H1 (cell line): ENCODE data around the gene PABPN1. TPM values are rescaled to one million over a fixed set of nuclear protein-coding genes. Genes with fewer than 3 reads are reported as not detected.

ENCODE experiments used
- EGR1 ChIP-seq: IDR thresholded peaks from 2 replicates; pipeline ENCODE4 v1.6.1; 2011; ENCODE audit warnings: low read depth, low read length, borderline replicate concordance
- JUND ChIP-seq: IDR thresholded peaks from 2 replicates; pipeline ENCODE4 v1.6.1; 2011; ENCODE audit warnings: mild to moderate bottlenecking, improper control_type of control experiment, low read length
- YY1 ChIP-seq: IDR thresholded peaks from 2 replicates; pipeline ENCODE4 v1.6.1; 2011; ENCODE audit warnings: low read depth, mild to moderate bottlenecking, low read length
- polyA plus RNA-seq, 7 experiments: library from polyadenylated mRNA; depleted of rRNA in 3 of 7; stranded (reverse) in 5 of 7; unstranded in 2 of 7; fragments of >200 nt in 5 of 7; fragments of 200-250 nt in 2 of 7; gene quantifications; 1 replicate in 5 of 7; 2 replicates in 1 of 7; 4 replicates in 1 of 7; pipeline versions ENCODE4 v1.2.1 to v1.2.3, GENCODE V29; 2011 to 2013; ENCODE audit warnings: missing spikeins in 2 of 7, mixed read lengths in 2 of 7
- total RNA-seq: library from RNA; stranded (reverse); fragmentation: NEBNext Ultra II Directional; extraction: Animal tissue kit (Norgen Biotek cat#: 25700); gene quantifications from 2 replicates; pipeline ENCODE4 v1.2.1, GENCODE V29; 2021
- TF ChIP-seq, protein P1 (sequence below): fragments of 300-600 bp; sonication (generic); IDR thresholded peaks from 2 replicates; pipeline ENCODE4 v1.7.1; 2012; ENCODE audit warnings: low read length, moderate library complexity, mild to moderate bottlenecking, inconsistent platforms; ENCODE audit not compliant: insufficient replicate concordance

Gene PABPN1
- total and polyA plus RNA-seq, 2 of the 8 experiments (the other 6 are each of a cell fraction or from before 2014, with no cell fraction given), result 300 to 331 TPM

GRCh38 chr14:23366426-23366921, 45.2 kb downstream of the PABPN1 start (continued):
- TF ChIP-seq, protein P1, sequence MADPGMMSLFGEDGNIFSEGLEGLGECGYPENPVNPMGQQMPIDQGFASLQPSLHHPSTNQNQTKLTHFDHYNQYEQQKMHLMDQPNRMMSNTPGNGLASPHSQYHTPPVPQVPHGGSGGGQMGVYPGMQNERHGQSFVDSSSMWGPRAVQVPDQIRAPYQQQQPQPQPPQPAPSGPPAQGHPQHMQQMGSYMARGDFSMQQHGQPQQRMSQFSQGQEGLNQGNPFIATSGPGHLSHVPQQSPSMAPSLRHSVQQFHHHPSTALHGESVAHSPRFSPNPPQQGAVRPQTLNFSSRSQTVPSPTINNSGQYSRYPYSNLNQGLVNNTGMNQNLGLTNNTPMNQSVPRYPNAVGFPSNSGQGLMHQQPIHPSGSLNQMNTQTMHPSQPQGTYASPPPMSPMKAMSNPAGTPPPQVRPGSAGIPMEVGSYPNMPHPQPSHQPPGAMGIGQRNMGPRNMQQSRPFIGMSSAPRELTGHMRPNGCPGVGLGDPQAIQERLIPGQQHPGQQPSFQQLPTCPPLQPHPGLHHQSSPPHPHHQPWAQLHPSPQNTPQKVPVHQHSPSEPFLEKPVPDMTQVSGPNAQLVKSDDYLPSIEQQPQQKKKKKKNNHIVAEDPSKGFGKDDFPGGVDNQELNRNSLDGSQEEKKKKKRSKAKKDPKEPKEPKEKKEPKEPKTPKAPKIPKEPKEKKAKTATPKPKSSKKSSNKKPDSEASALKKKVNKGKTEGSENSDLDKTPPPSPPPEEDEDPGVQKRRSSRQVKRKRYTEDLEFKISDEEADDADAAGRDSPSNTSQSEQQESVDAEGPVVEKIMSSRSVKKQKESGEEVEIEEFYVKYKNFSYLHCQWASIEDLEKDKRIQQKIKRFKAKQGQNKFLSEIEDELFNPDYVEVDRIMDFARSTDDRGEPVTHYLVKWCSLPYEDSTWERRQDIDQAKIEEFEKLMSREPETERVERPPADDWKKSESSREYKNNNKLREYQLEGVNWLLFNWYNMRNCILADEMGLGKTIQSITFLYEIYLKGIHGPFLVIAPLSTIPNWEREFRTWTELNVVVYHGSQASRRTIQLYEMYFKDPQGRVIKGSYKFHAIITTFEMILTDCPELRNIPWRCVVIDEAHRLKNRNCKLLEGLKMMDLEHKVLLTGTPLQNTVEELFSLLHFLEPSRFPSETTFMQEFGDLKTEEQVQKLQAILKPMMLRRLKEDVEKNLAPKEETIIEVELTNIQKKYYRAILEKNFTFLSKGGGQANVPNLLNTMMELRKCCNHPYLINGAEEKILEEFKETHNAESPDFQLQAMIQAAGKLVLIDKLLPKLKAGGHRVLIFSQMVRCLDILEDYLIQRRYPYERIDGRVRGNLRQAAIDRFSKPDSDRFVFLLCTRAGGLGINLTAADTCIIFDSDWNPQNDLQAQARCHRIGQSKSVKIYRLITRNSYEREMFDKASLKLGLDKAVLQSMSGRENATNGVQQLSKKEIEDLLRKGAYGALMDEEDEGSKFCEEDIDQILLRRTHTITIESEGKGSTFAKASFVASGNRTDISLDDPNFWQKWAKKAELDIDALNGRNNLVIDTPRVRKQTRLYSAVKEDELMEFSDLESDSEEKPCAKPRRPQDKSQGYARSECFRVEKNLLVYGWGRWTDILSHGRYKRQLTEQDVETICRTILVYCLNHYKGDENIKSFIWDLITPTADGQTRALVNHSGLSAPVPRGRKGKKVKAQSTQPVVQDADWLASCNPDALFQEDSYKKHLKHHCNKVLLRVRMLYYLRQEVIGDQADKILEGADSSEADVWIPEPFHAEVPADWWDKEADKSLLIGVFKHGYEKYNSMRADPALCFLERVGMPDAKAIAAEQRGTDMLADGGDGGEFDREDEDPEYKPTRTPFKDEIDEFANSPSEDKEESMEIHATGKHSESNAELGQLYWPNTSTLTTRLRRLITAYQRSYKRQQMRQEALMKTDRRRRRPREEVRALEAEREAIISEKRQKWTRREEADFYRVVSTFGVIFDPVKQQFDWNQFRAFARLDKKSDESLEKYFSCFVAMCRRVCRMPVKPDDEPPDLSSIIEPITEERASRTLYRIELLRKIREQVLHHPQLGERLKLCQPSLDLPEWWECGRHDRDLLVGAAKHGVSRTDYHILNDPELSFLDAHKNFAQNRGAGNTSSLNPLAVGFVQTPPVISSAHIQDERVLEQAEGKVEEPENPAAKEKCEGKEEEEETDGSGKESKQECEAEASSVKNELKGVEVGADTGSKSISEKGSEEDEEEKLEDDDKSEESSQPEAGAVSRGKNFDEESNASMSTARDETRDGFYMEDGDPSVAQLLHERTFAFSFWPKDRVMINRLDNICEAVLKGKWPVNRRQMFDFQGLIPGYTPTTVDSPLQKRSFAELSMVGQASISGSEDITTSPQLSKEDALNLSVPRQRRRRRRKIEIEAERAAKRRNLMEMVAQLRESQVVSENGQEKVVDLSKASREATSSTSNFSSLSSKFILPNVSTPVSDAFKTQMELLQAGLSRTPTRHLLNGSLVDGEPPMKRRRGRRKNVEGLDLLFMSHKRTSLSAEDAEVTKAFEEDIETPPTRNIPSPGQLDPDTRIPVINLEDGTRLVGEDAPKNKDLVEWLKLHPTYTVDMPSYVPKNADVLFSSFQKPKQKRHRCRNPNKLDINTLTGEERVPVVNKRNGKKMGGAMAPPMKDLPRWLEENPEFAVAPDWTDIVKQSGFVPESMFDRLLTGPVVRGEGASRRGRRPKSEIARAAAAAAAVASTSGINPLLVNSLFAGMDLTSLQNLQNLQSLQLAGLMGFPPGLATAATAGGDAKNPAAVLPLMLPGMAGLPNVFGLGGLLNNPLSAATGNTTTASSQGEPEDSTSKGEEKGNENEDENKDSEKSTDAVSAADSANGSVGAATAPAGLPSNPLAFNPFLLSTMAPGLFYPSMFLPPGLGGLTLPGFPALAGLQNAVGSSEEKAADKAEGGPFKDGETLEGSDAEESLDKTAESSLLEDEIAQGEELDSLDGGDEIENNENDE, result no peak
- 0 out of 2 replicates have a peak, but pooled peaks have one; percentile 6 for TF ChIP-seq YY1
- no peak for TF ChIP-seq JUND
- TF ChIP-seq EGR1, result peak; percentile 24; the same call in 1 of the 2 replicates
